ENCODE data around the gene HSD17B7. TPM values are rescaled to one million over a fixed set of nuclear protein-coding genes. Genes with fewer than 3 reads are reported as not detected.
"Not testable (repeated sequence)": the region's sequence is repeated elsewhere in the genome, so short reads cannot be mapped to it uniquely, and the experiment has no call there.

The HSD17B7 gene
- total RNA-seq, 2 donors from 2014 or later, result 17.7 to 32.1 TPM

DNA sequence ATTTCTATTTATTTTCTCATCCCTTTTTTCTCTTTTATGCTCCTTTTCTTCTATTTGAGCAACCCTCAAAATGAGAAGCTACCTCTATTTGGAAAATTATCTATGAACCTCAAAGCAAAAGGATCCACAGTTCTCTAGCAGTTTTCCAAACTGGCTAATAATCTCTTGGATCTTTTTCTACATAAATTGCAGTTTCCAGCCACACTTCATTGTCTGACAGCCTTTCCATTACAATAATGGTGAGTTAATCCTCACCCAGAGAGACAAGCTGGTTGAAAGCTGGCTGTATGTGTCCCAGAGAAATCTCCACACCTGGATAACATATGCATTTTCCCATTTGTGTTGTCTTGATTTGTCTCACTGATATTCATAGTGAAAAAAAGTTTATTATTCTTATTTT, 16.5 kb upstream of the HSD17B7 start:
- no peak overlapping the region for H3K27ac ChIP-seq
- H3K36me3 ChIP-seq, result no peaks in the 10 kb centered on the region
- intact Hi-C loops (cut with DNase I), result no loop called here
- H3K27me3 ChIP-seq, result no peaks in the 10 kb centered on the region
- no peak overlapping the region for H3K9ac ChIP-seq (ENCODE audit: low read depth in 2 of 2, low read length in 2 of 2)
- no peaks in the 10 kb centered on the region for H3K9me3 ChIP-seq
- no peak overlapping the region for H3K4me3 ChIP-seq
- TF ChIP-seq, protein P1, sequence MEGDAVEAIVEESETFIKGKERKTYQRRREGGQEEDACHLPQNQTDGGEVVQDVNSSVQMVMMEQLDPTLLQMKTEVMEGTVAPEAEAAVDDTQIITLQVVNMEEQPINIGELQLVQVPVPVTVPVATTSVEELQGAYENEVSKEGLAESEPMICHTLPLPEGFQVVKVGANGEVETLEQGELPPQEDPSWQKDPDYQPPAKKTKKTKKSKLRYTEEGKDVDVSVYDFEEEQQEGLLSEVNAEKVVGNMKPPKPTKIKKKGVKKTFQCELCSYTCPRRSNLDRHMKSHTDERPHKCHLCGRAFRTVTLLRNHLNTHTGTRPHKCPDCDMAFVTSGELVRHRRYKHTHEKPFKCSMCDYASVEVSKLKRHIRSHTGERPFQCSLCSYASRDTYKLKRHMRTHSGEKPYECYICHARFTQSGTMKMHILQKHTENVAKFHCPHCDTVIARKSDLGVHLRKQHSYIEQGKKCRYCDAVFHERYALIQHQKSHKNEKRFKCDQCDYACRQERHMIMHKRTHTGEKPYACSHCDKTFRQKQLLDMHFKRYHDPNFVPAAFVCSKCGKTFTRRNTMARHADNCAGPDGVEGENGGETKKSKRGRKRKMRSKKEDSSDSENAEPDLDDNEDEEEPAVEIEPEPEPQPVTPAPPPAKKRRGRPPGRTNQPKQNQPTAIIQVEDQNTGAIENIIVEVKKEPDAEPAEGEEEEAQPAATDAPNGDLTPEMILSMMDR (IDR thresholded peaks at IDR 0.05), result no peak
- no peak for DNase-seq
- no peaks in the 10 kb centered on the region for H3K4me1 ChIP-seq

DNA sequence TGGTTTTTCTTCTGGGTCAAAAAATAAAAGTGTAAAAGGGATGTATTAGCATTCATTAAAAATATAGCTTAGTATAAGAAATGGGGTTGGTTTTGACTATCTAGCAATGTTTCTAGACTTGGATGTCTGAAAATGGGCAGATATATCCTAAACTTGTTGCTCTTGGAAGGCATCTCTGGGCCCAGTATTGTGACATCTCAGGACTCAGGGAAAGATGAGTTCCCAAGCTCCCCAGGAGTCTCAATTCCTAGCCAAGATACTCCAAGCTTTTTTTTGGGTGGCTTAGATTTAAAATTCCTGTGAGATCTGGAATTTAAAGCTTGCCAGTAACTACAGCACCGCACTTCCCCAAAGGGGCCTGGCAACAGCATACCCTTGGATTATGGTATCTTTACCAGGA, 11.5 kb upstream of the HSD17B7 start:
- H3K27ac ChIP-seq, result no peak overlapping the region
- intact Hi-C loops (cut with DNase I), result no loop called here
- no peak overlapping the region for H3K4me3 ChIP-seq
- H3K4me1 ChIP-seq, result no peaks in the 10 kb centered on the region
- TF ChIP-seq, protein P1 (IDR thresholded peaks at IDR 0.05), result no peak
- no peaks in the 10 kb centered on the region for H3K36me3 ChIP-seq
- no peaks in the 10 kb centered on the region for H3K9me3 ChIP-seq
- H3K27me3 ChIP-seq, result no peaks in the 10 kb centered on the region
- no peak overlapping the region for H3K9ac ChIP-seq (ENCODE audit: low read depth in 2 of 2, low read length in 2 of 2)
- DNase-seq, result no peak

DNA sequence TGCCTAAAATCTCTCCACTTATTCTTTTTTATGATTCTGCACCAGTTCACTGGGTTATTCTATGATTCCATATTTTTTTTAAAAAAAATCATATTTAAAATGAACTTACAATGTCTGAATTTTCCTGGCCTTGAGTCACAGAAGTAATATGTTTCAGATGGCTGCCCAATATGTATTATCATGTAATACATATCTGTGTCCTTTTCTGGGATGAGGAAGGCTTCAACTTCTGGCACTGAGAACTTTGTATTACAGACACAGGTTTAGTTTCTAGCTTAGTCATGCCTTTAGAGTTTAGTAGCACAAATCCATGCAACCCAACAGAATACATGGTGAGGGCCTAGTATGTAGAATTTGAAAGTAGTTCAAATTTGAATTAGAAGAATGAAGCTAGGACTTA, 7.8 kb upstream of the HSD17B7 start:
- H3K36me3 ChIP-seq, result no peaks in the 10 kb centered on the region
- no peaks in the 10 kb centered on the region for H3K9me3 ChIP-seq
- no peaks in the 10 kb centered on the region for H3K27me3 ChIP-seq
- intact Hi-C loops (cut with DNase I), result no loop called here
- H3K4me1 ChIP-seq, result no peaks in the 10 kb centered on the region
- no peak overlapping the region for H3K4me3 ChIP-seq
- DNase-seq, result no peak
- TF ChIP-seq, protein P1 (IDR thresholded peaks at IDR 0.05), result no peak
- H3K9ac ChIP-seq (ENCODE audit: low read depth in 2 of 2, low read length in 2 of 2), result no peak overlapping the region
- H3K27ac ChIP-seq, result no peak overlapping the region

DNA sequence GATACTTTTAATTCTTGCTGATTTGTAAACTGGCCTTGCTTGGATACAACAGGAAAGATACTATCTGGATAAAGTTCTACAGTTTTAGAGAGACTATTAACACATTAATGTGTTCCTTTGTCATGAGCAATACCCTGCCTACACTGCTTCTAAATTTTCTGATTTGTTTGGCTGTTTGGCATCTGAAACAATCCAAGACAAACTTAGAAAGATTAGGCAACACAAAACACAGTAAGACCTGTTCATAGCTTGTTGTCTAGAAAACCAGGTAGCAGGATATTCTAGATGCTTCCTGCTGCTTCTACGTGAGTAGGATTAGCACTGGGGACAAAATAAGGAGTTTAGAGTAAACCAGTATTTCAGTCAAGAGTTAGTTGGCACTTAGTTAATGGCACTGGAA, 5.6 kb upstream of the HSD17B7 start:
- H3K4me3 ChIP-seq; H3K9ac ChIP-seq (ENCODE audit: low read depth in 2 of 2, low read length in 2 of 2); H3K27me3 ChIP-seq; DNase-seq; H3K9me3 ChIP-seq; H3K4me1 ChIP-seq; H3K27ac ChIP-seq; intact Hi-C loops (cut with DNase I); H3K36me3 ChIP-seq: not testable (repeated sequence)

DNA sequence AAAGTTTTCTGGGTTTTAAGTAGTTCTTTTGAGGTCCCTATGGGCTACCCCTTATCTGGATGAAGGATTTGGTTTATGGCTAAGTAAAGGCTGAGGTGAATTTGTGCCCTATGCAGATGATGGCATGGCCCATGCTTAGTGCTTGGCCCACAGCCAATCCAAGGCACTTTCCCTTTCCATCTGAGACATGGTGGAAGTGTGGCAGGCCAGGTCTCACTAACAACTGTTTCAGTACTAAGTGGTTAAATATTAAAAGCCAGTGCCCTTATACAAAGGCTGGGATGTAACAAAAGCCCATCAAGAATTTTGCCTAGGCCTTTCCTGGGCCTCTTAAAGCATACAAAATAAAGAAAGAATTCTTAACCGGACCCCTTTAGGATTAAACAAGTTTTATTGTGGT, 1.7 kb upstream of the HSD17B7 start:
- H3K4me1 ChIP-seq; H3K27me3 ChIP-seq; H3K9ac ChIP-seq (ENCODE audit: low read depth in 2 of 2, low read length in 2 of 2); intact Hi-C loops (cut with DNase I); H3K9me3 ChIP-seq; H3K36me3 ChIP-seq; H3K4me3 ChIP-seq: not testable (repeated sequence)
- H3K27ac ChIP-seq, result peak overlapping the region; percentile 36
- peak; percentile 35 for DNase-seq

DNA sequence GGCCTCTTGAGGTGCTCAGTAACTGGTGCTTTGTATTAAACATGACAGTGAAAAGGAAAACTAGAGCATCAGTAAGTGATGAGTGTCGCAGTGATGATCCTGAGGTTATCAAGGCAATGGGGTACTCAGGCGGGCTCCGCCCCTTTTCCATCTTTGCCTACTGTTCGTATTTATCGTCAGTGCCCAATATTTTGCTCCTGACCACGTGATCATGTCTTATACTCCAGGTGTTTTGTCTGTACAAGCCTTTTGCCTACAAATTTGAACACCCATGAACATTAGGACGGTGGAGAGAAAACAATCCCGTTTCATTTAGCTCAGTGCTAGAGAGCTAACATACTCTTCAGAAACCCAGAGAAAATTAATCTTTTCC, 469 bp downstream of the HSD17B7 start:
- Histone ChIP-seq H3K27ac (peak overlapping the region; percentile 75), H3K4me3 (peak overlapping the region; percentile 35)
- H3K9me3 ChIP-seq; H3K4me1 ChIP-seq; H3K27me3 ChIP-seq; H3K9ac ChIP-seq (ENCODE audit: low read depth in 2 of 2, low read length in 2 of 2); H3K36me3 ChIP-seq; intact Hi-C loops (cut with DNase I): not testable (repeated sequence)
- peak; percentile 25 for DNase-seq

DNA sequence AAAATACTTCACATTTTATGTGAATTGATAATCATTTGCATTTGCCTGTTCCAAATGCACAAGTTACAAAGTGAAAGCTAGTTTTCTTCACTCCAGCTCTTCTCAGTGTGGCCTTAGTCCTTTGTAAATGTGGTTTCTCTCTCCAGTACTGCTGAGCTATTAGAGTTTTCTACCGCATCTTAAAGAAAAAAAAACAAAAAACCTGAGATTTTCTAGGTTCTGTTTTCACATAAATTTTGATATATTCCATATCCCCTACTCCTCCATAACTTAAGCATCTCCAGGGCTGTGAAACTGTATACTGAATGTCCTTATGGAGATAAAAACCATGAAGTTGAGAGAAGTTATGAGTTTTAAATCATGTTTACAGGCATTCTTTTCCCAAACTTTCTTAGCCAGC, 3.8 kb downstream of the HSD17B7 start:
- H3K27ac ChIP-seq; H3K9ac ChIP-seq (ENCODE audit: low read depth in 2 of 2, low read length in 2 of 2); H3K4me3 ChIP-seq; H3K4me1 ChIP-seq; intact Hi-C loops (cut with DNase I); H3K9me3 ChIP-seq; DNase-seq; H3K36me3 ChIP-seq; H3K27me3 ChIP-seq: not testable (repeated sequence)

DNA sequence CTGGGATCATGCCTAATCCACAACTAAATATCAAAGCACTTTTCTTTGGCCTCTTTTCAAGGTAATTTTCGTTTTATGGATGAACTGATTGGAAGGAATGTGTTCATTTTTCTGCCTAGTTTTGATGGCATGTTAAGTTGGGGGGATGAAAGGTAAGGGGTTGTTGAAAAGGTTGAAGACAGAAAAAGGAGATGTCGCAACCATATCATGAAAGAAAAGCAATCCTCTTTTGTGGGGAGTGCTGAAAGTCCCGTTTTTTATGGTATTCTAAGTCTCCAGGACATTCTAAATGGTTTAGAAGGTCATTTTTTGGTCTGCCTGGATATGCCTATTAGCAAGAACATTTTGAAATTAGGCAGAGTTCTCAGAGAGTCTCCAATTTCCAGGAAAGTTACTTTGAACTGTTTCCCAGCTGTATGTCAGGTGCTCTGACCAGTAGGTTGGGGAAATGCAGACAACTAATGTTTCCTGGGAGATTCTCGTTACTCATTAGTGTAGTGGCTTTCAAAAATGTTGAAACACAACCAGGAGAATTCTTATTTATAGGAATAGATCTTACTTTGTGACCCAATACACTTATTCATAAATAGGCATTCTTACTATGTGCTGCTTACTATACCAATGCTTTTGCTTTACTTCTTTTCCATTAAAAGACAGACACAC, 6.2 kb downstream of the HSD17B7 start:
- H3K9me3 ChIP-seq; H3K9ac ChIP-seq (ENCODE audit: low read depth in 2 of 2, low read length in 2 of 2); DNase-seq; H3K4me1 ChIP-seq; H3K27ac ChIP-seq; H3K36me3 ChIP-seq; H3K27me3 ChIP-seq; H3K4me3 ChIP-seq; intact Hi-C loops (cut with DNase I): not testable (repeated sequence)

Measured in colonic mucosa (tissue), 4 donors.